GM10248 (cell line): Measurements from ENCODE around the gene ADAMTS18.
"Not testable (repeated sequence)": the region's sequence is repeated elsewhere in the genome, so short reads cannot be mapped to it uniquely, and the experiment has no call there.

Experiments
- CTCF ChIA-PET: fragments of 300-600 bp; sonication (Branson Sonifier 250); formaldehyde crosslinking; extraction: SDS; loops from one replicate; lab custom pipeline; 2021; ENCODE audit warnings: antibody characterized with exemption; lab: Yijun Ruan, JAX
- POLR2A ChIA-PET: fragments of 350-650 bp; sonication (Branson Sonifier 250); formaldehyde crosslinking; extraction: SDS; loops from one replicate; lab custom pipeline; 2020; ENCODE audit warnings: antibody characterized with exemption; lab: Yijun Ruan, JAX
- DNase-seq: peaks from one replicate; pipeline ENCODE4 v3.0.0; 2012; ENCODE audit errors: extremely low spot score
- CTCF ChIP-seq: IDR thresholded peaks from 2 replicates; pipeline ENCODE4 v1.5.1; 2012; ENCODE audit warnings: mild to moderate bottlenecking, low read depth; ENCODE audit errors: extremely low read depth, missing control alignments, control extremely low read depth

The ADAMTS18 gene

GRCh38 chr16:77277141-77277540 is 157.7 kb downstream of the ADAMTS18 start:
- ChIA-PET POLR2A (no interaction called here), CTCF (interaction anchor here (1.1 to 1.5 kb wide), 2 partner anchors 30 to 258 kb away, joined by 3 read pairs; no protein-coding TSS in a partner anchor)
- no peak for DNase-seq
- TF ChIP-seq CTCF = no peak

GRCh38 chr16:77276661-77277060 is 158.2 kb downstream of the ADAMTS18 start:
- ChIA-PET POLR2A (no interaction called here), CTCF (interaction anchor here (1.1 to 1.5 kb wide), 2 partner anchors 30 to 258 kb away, joined by 3 read pairs; no protein-coding TSS in a partner anchor)
- no peak for TF ChIP-seq CTCF
- DNase-seq = no peak

GRCh38 chr16:77275303-77275702 is 159.5 kb downstream of the ADAMTS18 start:
- POLR2A ChIA-PET, DNase-seq, CTCF ChIA-PET: not testable (repeated sequence)

- TF ChIP-seq CTCF = no peak
- POLR2A ChIA-PET = no interaction called here
- no peak for DNase-seq
- CTCF ChIA-PET = no interaction called here
These were observed 161.0 kb downstream of the ADAMTS18 start for GRCh38 chr16:77273815-77274214.

- no peak for DNase-seq
- POLR2A ChIA-PET = no interaction called here
- CTCF ChIA-PET = no interaction called here
- no peak for TF ChIP-seq CTCF
These were observed 163.1 kb downstream of the ADAMTS18 start for GRCh38 chr16:77271532-77272426.

- POLR2A ChIA-PET, DNase-seq, CTCF ChIA-PET: not testable (repeated sequence)
These were observed 168.6 kb downstream of the ADAMTS18 start for GRCh38 chr16:77266185-77266584.

- TF ChIP-seq CTCF = no peak
- no peak for DNase-seq
- ChIA-PET POLR2A (no interaction called here), CTCF (no interaction called here)
These were observed 171.9 kb downstream of the ADAMTS18 start for GRCh38 chr16:77262971-77263370.
